NCI-H345 treated with DMSO at 0.1 percent for 48 hours (cell line): Measurements from ENCODE around the gene CEP85L.

Experiments
- DNase-seq: peaks from one replicate; lab custom pipeline; 2025; ENCODE audit not compliant: unreplicated experiment; lab: John Stamatoyannopoulos, UW

The CEP85L gene

DNA sequence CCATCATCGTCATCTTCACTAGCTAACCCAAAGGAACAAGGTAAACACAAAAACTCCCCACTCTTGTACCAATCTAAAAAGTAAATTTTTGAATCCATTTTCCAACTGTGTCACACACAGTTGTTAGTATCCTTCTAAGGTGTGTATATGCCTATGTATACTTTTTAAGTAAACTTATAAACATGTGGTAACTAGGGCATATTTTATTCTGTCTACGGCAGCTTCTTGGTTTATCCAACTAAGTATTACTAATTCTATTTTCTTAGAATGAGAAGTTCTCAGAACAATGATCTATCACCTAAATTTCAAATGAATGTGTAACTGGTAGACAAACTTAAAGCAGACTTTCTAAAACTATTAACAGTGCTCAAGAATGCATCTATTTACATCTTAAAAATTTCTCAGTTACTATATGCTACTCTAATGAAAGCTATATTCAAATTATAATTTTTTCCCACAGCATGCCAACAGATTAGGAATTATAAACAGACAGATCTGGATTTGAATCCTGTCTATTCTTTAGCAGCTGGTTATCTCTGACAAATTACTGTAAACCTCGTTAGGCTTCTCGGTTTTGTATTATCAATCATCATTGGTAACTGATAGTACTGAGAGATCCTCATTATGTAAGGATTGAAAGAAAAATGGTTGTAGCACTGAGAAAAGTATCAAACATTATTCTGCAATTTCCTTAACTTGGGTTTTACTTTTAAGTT, 105.1 kb downstream of the CEP85L start:
- DNase-seq: no peak

- no peak for DNase-seq
These were observed 107.3 kb downstream of the CEP85L start for GRCh38 chr6:118544105-118544504.

GRCh38 chr6:118542184-118542952, 109.0 kb downstream of the CEP85L start:
- no peak for DNase-seq

- DNase-seq: no peak
These were observed 113.8 kb downstream of the CEP85L start for GRCh38 chr6:118537574-118537973.

GRCh38 chr6:118536478-118536877, 114.9 kb downstream of the CEP85L start:
- no peak for DNase-seq

DNA sequence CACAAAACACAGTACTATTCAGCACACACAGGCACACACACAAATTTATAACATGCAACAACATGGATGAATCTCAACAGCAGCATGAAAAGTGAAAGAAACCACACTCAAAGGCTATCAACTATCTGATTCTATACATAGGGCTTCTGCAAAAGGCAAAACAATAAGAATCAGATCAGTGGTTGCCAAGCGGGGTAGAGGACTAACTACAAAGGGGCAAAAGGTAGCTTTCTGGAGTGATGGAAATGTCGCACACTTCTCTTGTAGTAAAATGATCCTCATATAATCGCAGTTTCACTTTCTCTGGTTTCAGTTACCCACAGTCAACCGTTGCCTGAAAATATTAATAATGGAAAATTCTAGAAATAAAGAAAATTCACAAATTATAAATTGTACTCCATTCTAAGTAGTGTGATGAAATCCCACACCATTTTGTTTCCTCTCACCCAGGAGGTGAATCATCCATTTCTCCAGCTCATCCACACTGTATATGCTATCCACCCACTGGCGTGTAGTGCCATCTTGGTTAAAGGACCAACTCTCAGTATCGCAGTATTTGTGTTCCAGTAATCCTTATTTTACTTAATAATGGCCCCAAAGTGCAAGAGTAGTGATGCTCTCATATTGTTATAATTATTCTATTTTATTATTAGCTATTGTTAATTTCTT, 116.1 kb downstream of the CEP85L start:
- no peak for DNase-seq

DNA sequence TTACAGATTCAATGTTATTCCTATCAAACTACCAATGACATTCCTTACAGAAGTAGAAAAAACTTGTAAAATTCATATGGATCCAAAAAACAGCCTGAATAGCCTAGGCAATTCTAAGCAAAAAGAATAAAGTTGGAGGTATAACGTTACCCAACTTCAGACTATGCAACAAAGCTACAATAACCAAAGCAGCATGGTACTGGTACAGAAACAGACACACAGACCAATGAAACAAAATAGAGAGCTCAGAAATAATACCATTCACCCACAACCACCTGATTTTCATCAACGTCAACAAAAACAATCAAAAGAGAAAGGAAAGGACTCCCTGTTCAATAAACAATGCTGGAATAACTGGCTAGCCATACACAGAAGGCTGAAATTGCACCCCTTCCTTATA, 120.4 kb downstream of the CEP85L start:
- DNase-seq: no peak

DNA sequence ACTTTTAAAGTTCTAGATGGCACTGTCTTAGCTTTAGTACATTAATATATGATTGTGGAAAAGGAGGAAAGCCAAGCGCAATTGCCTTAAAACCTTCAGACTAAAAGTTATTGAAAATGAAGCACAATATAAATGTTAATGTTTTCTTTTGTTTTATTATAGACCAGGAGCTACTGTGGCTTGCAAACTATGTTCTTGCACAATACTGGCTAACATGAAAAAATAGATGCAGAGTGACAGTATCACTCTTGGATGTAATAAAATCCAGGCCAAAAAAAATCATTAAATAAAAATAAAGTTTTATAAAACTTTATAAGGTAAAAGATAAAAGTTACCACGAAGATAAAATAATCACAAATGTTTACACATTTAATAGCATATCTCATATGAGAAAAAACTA, 121.6 kb downstream of the CEP85L start:
- no peak for DNase-seq

- DNase-seq: no peak
These were observed 123.3 kb downstream of the CEP85L start for GRCh38 chr6:118528129-118528528.

GRCh38 chr6:118525913-118526780, 125.2 kb downstream of the CEP85L start:
- DNase-seq: no peak

DNA sequence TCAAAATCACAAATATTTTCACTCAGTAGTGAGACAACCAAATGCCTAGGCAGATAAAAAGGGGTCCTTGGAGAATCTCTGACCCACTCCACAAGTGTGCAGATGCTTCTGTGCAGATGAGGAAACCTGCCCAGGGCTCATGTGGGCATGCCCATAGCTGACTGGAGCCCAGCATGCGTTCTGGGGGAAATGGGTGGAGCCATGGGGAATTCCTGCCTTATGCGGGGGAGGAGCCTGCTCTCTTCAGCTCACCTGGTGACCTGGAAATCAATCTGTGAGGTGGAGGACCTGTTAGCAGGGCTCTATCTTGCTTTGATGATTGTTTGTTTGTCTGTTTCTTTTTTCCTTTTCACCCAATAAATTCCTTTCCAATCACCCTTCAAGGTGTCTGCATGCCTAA, 126.7 kb downstream of the CEP85L start:
- DNase-seq: no peak

GRCh38 chr6:118523216-118523615, 128.2 kb downstream of the CEP85L start:
- DNase-seq: no peak

- no peak for DNase-seq
These were observed 129.0 kb downstream of the CEP85L start for GRCh38 chr6:118522422-118522821.

DNA sequence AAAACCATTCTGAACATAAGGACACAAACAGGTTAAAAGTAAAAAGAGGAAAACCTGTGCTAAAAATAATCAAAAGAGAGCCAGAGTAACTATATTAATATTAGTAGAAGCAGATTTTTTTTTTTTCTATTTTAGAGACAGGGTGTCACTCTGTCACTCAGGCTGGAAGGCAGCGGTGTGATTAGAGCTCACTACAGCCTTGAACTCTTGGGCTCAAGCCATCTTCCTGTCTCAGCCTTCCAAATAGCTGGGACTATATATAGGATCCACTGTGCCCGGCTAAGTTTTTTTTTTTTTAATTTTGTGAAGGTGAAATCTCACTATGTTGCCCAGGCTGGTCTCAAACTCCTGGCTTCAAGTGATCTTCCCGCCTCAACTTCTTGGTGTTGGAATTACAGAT, 136.7 kb downstream of the CEP85L start:
- no peak for DNase-seq

- no peak for DNase-seq
These were observed 139.3 kb downstream of the CEP85L start for GRCh38 chr6:118511930-118512715.

GRCh38 chr6:118509009-118509617, 142.3 kb downstream of the CEP85L start:
- DNase-seq: peak; percentile 20

GRCh38 chr6:118507636-118508035, 143.8 kb downstream of the CEP85L start:
- no peak for DNase-seq

DNA sequence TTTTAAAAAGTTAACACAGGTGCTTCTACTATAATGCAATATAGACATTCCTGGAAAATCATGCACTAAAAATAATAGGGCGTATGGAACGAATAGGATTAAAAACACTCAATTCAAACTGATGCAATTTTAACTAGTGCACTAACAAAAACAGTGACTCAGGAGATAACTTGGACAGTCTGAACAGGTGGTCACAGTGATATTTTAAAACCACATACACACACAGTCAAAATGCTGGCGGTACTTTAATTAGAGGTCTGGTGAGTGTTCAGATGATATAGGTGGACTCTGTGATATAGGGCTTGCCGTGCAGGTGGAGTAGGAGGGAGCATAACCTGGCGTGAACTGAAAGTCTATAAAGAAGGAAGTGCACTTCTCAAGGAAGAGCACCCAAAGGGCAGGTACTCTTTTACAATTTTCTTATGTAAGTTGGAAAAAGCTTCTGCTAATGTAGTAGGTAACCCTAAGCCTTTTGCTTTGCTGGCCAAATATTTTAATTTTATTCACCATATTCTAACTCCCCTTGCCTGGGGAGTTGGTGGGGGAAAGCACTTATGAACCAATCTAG, 145.2 kb downstream of the CEP85L start:
- DNase-seq: no peak

DNA sequence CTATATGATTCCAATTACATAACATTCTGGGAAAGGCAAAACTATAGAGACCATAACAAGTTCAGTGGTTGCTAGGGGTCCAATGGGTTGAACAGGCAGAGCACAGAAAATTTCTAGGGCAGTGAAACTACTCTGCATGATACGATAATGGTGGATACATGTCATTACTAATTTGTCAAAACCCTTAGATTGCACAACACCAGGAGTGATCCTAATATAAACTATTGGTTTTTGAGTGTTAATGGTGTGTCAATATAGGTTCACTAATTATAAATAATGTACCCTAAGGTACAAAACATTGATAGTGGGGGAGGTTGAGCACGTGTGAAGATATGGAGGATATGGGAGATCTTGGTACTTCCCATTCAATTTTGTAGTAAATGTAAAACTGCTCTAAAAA, 145.7 kb downstream of the CEP85L start:
- DNase-seq: no peak

DNA sequence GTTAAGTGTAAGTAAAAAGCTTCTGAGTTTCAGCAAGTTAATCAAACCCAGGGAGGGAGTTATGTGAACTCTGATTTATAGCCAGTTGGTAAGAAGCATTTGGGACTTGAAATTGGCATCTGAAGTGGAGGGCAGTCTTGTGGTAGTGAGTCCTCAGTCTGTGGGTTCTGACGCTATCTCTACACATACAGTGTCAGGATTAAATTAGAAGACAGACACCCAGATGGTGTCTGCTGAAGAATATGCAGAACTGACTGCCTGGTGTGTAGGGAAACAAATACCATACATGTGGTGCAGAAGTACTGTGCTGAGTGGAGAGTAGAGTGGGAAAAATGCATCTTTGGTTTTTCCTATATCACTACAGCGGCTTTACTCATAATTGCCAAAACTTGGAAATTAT, 146.8 kb downstream of the CEP85L start:
- no peak for DNase-seq
